Bronchial epithelial cell (primary cell): ENCODE measurements around the gene MCM5. TPM values are rescaled to one million over a fixed set of nuclear protein-coding genes. Genes with fewer than 3 reads are reported as not detected.

Source experiments
- DNase-seq: peaks from one replicate; pipeline ENCODE4 v3.0.0-alpha.2; 2010; ENCODE audit warnings: low read depth
- FAIRE-seq: peaks from 2 replicates; lab custom pipeline; 2011; peaks lifted over from hg19 to GRCh38; lab: Jason Lieb, UNC
- H3K27me3 ChIP-seq: 2 replicates; pipeline ENCODE4 v1.5.1; 2011; ENCODE audit warnings: low read length; ENCODE audit not compliant: control insufficient read depth, insufficient read depth
- H3K36me3 ChIP-seq: 2 replicates; pipeline ENCODE4 v1.5.1; 2011; ENCODE audit warnings: low read length; ENCODE audit not compliant: control insufficient read depth, insufficient read depth
- H3K4me3 ChIP-seq: 2 replicates; pipeline ENCODE4 v1.5.1; 2011; ENCODE audit warnings: mild to moderate bottlenecking, low read depth, low read length, control low read depth
- CTCF ChIP-seq: IDR thresholded peaks from 2 replicates; pipeline ENCODE4 v1.5.1; 2011; ENCODE audit warnings: mild to moderate bottlenecking, moderate library complexity, low read length, control low read depth, inconsistent platforms; ENCODE audit not compliant: insufficient read depth, severe bottlenecking
- total RNA-seq: library from RNA; depleted of rRNA; stranded (reverse); fragments of >200 nt; gene quantifications from 2 replicates; pipeline ENCODE4 v1.2.1, GENCODE V29; 2014

MCM5 gene
- total RNA-seq, 1 donor from 2014 or later, result 6.6 TPM

GRCh38 chr22:35424081-35424480 lies 24.1 kb downstream of the MCM5 start:
- H3K36me3 ChIP-seq, result peaks cover 2% of the 10 kb centered on the region
- FAIRE-seq, result no peak

DNA sequence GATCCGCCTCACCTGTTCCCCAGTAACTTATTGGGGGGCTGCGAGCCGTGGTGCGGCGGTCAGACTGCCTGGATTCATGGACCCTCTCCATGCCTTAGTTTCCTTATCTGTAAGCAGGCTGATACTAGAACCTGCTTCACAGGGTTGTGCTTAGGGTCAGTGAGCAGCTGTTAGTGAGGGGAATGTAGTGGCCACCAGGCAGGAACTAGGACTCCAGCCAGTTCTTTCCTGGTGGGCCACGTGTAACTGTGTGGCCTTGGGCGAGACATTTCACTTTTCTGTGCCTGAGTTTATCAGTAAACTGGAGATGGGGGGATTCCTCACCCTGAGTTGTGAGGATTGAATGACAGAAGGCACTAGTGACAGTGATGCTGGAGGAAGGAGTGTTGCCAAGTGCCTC lies 24.8 kb downstream of the MCM5 start:
- TF ChIP-seq CTCF, result no peak
- FAIRE-seq, result no peak
- Histone ChIP-seq H3K36me3 (peaks cover 2% of the 10 kb centered on the region), H3K27me3 (no peaks in the 10 kb centered on the region), H3K4me3 (no peak overlapping the region)
- no peak for DNase-seq

More at GRCh38 chr22:35424081-35424480, 24.1 kb downstream of the MCM5 start:
- Histone ChIP-seq H3K27me3 (no peaks in the 10 kb centered on the region), H3K4me3 (no peak overlapping the region)
- TF ChIP-seq CTCF, result no peak
- DNase-seq, result no peak

- FAIRE-seq (peak; percentile 75), DNase-seq (no peak)
- Histone ChIP-seq H3K4me3 (no peak overlapping the region), H3K36me3 (peaks cover 2% of the 10 kb centered on the region), H3K27me3 (no peaks in the 10 kb centered on the region)
- TF ChIP-seq CTCF, result no peak
Measured at GRCh38 chr22:35425546-35425945, 25.6 kb downstream of the MCM5 start.

DNA sequence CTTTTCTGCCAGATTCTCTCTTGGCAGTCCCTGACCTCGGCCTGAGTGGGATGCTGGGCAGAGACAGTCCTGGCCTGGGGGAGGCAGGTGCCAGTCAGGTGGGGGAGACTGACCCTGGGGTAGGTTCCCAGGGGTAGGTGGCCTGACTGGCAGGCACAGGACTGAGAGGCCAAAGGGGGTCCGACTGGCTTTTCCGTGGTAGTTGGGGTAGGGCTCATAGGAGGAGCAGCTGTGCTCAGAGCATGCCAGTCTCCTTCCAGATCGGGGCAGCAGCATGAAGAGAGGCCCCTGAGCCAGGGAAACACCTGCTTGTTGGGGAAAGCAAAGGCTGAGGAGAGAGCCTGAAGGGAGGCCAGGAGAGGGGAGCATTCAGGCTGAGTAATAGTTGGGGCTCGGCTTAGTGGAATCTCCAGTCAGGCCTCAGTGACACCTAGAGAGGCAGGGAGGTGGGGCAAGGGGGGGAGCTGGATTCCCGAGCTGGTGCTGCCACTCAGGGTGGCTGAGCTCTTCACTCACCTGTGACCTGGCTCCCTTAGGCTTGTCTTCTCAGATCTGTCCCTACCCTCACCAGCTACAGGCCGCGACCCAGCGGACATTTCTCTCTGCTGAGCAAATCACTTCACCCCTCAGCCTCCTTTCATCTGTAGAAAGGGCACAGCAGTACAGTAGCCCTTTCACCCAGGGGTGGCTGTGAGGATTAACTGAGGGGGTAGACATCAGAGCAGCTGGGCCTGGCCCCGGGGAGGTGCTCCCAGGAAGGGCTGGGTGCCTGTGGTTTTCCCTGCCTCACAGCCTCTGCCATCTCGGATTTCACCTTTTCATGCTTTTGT lies 26.2 kb downstream of the MCM5 start:
- H3K36me3 ChIP-seq, result peaks cover 2% of the 10 kb centered on the region
- no peak for TF ChIP-seq CTCF
- H3K27me3 ChIP-seq, result no peaks in the 10 kb centered on the region
- FAIRE-seq, result no peak
- H3K4me3 ChIP-seq, result no peak overlapping the region
- DNase-seq, result peak; percentile 51

GRCh38 chr22:35426801-35427140 lies 26.8 kb downstream of the MCM5 start:
- Histone ChIP-seq H3K36me3 (peaks cover 2% of the 10 kb centered on the region), H3K27me3 (no peaks in the 10 kb centered on the region), H3K4me3 (no peak overlapping the region)
- no peak for TF ChIP-seq CTCF
- no peak for DNase-seq
- peak; percentile 91 for FAIRE-seq
